Right hindlimb (tissue), 1 donor: Measurements from ENCODE around the gene CLASP1.

Source experiments
- DNase-seq: peaks from one replicate; pipeline ENCODE4 v3.0.0-alpha.2; 2018

CLASP1 gene

GRCh38 chr2:121534007-121534406 lies 115.3 kb downstream of the CLASP1 start:
- no peak for DNase-seq

DNA sequence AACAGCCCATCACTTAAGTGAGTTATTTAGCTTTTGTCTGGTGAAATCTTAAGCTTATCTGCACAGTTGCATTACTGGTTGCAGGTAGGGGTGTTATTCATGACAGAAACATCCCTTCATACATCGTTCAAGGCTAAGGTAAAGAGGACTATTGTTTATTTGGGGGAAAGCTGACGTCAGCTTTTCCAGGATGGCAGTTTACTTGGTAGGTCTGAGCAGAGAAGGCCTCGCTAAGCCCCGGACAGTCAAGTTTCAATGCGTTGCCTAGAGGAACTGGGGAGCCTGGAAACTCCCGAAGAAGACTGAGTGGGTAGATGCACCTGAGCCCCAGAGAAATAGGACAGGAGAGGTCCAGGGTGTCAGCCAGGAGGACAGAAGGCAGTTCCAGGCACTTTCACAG lies 116.4 kb downstream of the CLASP1 start:
- peak; percentile 29 for DNase-seq

GRCh38 chr2:121532347-121532766 lies 116.9 kb downstream of the CLASP1 start:
- DNase-seq, result no peak

DNA sequence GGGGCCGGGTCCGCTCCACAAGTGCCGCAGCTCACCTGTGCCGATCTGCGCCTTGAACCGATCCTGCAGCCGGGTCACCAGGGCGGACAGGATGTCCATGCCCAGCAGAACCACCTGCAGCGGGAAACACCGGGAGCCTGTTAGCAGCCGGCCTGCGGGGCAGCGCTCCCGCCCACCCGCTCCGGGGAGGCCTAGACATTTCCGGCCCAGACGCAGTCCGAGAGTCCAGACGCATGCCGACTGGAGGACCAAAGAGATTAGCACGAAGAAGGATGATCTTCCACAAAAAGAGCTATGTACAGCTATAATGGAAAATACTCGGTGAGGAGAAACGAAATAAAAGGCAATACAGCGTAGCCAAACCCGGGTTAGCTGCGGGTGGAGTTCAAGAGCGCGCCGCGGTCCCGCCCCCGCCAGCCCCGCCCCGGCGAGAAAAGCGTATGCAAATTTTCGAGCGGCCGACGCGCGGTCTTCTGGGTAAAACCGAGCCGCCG lies 119.0 kb downstream of the CLASP1 start:
- peak; percentile 91 for DNase-seq

DNA sequence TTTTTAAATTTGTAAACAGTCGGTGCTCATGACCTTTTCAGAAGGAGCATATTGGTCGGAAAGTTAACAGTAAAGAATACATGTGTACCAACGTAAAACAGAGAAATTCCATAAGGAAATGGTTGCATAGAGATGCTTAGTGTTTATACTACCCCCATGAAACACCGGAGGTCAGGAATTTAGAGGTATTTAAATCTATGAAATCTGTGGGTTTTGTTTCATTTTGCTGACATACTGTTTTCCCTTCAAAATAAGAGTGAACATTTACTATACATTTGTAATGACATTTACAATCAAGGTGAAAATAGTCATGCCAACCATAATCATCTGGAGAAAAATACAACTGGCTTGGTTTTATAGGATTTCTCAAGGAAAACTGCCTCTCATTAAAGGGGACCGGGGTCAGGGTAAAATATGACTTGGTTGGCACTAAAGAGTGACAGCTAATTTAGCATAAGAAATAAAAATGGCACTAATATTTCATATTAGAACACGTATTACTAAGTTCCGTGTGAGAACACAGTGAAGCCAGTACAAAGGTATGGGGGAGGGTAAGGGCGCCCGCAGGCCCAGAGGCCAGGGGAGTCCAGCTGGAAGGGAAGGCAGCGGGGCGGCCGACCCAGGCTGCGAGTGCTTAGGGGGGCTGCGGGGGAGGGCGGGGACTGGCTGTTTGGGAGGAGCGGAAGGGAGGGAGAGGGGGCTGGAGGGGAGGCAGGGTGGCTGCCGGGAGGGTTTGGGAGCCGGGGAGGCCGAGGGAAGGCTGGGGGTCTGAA lies 119.6 kb downstream of the CLASP1 start:
- DNase-seq, result peak; percentile 92

DNA sequence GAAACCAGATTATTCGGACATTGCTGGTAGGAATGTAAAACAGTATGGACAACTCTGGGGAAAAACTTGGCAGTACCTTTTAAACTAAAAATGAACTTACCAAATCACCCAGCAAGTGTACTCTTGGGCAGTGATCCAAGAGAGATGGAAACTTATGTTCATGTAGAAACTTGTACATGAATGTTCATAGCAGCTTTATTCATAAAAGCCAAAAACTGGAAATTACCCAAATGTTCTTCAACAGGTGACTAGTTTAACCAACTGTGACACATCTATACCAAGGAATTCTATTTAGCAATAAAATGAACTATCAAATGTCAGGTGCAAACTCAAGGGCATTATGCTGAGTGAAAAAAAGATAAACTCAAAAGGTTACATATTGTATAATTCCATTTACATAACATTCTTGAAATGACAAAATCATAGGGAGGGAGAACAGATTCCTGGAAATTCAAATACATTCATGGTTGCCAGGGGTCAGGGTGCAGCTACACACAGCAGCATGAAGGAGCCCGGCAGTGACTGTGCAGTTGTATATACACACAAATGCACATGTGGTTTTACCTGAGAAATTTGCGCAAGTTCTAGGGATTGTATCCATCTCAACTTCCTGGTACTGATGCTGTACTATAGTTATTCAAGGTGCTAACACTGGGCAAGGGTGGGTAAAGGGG lies 122.1 kb downstream of the CLASP1 start:
- DNase-seq, result no peak

DNA sequence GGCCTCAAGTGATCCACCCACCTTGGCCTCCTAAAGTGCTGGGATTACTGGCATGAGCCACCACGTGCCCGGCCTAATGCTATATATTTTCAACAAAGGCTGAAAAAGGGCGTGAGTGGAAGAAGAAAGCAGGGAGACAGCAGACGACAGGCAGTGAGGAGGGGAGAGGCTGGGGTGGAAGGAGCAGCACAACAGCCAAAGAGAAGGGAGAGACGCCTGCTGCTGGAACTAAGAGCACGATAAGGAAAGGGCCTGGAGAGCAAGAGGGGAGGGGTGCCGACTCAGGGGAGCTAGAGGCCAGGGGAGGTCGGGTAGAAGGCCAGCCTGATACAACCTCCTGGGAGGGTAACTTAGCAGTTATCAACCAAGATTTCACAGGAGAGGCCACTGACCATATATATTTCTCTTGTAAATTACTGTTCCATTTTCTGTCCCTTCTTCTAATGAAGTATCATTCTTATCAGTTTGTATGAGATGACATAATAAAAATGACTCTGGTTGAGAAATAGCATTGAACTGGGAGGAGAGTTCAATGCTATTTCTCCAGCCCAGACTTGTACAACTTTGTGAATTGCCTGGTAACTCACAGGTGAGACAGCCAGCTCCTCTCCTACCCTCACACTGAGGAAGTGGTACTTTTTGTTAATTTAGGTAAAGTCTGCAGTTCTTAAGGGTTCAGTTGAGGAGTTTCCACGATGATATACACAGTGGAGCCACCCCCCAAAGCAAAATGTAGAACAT lies 124.4 kb downstream of the CLASP1 start:
- DNase-seq, result no peak

DNA sequence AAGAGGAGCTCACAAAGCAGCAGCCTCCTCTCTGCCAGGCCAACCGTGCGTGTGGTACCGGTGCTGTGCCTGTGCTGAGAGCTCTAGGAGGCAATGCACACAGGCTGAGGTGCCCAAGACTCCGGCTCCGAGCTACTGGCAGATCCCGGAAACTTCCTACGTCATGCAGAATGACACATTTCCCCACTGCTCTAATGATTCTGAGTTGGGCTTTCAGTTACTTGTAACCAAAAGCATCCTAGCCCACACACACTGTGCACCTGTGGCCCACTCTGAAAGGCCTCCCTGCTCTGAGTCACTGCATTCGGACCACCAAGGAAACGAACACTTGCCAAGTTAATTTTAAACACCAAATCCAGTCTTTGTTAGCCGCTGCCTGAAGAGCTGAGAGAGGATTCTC lies 127.9 kb downstream of the CLASP1 start:
- peak; percentile 50 for DNase-seq

DNA sequence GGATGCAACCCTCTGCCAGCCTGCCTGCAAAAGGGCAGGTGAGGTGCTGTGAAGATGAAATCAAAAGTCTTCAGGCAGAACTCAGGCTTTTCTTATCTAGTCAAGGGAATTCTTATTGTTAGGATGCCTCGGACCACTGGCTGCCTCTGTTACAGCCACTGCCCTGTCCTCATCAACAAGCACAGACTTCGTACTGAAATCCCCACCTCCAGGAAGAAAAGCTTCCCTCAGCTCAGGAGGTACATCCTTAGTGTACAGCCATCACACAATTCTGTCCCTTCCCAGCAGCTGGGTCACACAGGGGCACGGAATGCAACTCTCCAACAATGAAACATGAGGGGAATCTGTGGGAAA lies 128.6 kb downstream of the CLASP1 start:
- no peak for DNase-seq

DNA sequence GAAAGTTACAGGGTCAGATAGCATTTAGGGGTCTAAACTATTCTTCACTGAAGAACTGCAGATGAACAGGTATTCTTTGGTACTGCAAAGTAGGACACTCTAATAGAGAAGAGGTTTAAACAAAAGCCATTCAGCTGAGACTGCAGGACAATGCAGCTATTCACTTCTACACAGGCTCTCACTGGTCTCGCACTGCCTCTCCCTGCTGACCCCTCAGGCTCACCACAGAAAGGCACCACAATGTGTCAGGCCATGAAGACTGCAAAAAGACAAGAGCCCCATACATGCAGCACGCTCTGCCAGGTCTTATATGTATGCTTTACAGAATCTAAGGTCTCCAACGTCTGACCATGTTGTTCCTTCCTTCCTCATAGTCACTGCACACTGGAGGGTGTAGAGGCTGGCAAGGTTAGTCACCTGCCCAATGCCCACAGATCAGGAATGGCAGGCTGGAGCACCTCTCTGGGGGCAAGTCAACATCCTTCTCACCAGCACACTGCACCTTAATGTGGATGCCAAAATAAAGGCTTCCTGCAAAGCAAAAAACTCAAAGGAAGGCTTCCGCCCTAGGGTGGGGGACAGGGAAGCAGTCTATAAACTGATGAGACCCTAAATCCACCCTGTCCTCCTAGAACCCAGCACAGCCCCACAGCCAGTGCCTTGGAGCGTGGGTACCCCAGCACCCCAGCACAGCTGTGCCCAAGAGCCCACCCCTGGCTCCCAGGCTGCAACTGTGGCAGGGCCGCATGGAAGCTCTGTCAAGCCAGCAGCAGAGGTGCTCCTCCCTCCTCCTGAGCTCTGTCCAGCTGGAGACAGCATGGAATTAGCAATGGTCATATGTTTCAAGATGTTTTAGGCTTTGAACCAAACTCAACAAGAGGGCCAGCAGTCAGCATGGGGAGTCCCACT lies 129.3 kb downstream of the CLASP1 start:
- no peak for DNase-seq

GRCh38 chr2:121519153-121519552 lies 130.1 kb downstream of the CLASP1 start:
- no peak for DNase-seq

DNA sequence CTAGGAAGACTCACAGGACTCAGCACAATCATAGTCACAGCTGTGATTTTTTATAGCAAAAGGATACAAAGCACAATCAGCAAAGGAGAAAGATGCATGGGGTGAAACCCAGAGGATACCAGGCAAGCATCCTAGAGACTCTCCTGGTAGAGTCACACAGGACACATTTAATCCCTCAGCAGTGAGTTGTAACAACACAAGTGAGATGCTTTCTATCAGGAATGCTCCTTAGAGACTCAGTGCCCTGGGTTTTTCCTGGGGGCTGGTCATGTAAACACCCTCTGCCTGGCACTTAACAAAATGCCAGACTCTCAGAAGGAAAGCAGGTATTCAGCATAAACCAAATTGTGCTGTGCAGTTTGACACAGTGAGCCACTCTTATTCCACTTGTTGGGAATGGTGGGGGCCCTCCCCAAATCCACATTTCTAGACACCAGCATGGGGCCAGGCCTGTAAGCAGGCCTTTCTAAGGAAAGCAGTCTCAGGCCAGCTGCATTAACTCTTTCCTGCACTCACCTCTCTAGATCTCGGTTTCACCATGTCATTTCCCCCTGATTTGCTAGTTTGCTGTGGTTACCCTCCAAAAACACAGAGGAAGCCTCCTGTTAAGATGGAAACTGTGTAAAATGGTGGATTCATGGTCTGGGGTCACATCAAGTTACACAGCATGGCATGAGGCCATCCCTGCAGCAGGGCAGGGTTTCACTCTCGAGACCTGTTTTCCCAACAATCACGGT lies 135.5 kb downstream of the CLASP1 start:
- no peak for DNase-seq

DNA sequence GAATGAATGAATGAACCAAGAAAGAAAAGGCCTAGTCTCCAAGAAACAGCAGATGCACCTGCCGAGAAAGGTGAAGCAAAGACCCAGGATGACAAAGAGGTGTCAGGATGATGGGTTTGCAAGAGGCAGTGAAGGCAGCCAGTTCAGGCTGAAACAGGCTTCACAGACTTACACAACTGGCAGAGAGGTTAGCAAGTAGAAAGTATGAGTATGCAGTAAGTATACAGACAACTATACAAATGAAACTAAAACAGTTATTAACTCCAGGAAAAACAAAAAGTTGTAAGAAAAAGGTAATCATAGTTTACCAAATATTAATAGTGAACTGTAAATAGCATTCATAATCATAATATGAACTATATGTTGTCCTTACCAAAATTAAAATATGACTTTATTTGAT lies 138.4 kb downstream of the CLASP1 start:
- DNase-seq, result no peak

DNA sequence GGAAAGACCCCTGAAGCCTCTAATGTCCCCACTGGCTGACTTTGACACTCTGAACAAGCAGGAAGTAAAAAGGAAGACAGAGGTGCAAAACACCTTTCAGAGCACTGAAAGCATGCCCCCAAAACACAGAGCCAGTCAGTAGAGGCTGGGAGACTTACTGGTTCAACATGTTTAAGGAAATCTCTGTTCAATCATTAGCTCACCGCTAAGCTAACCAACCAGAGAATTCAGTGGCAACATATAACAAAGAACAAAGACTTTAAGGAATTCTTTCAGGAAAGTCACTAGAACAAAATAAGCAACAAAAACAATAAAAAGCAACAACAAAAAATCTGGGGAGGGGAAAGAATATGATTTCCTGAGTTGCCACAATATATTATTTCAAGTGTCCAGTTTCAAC lies 142.6 kb downstream of the CLASP1 start:
- DNase-seq, result no peak

GRCh38 chr2:121505986-121506586 lies 143.2 kb downstream of the CLASP1 start:
- no peak for DNase-seq

GRCh38 chr2:121505005-121505404 lies 144.3 kb downstream of the CLASP1 start:
- DNase-seq, result no peak

- DNase-seq, result no peak
Measured at GRCh38 chr2:121504316-121504715, 144.9 kb downstream of the CLASP1 start.

- DNase-seq, result no peak
Measured at GRCh38 chr2:121502781-121503180, 146.5 kb downstream of the CLASP1 start.

GRCh38 chr2:121502246-121502645 lies 147.0 kb downstream of the CLASP1 start:
- no peak for DNase-seq

- no peak for DNase-seq
Measured at GRCh38 chr2:121501554-121501953, 147.7 kb downstream of the CLASP1 start.

DNA sequence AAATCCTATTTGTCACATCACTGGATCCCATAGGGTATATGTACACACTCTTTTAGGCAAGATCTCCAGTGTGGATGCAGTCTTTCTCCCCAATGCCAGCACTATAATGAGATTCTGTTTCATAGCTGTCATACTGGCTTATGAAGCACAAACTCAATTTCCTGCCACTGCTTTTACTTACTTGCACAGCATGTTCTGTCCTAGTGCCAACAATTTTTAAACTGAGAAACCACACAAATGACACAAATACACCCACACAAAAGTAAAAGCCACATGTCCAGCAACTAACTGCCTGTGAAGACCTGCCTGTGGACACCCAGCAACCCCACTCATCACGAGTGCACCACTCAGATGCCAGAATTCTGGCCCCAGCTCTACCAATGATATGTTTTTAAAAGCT lies 148.2 kb downstream of the CLASP1 start:
- DNase-seq, result no peak

- DNase-seq, result no peak
Measured at GRCh38 chr2:121498731-121499130, 150.5 kb downstream of the CLASP1 start.
